ENCODE results near the gene WNT9B.

WNT9B gene

DNA sequence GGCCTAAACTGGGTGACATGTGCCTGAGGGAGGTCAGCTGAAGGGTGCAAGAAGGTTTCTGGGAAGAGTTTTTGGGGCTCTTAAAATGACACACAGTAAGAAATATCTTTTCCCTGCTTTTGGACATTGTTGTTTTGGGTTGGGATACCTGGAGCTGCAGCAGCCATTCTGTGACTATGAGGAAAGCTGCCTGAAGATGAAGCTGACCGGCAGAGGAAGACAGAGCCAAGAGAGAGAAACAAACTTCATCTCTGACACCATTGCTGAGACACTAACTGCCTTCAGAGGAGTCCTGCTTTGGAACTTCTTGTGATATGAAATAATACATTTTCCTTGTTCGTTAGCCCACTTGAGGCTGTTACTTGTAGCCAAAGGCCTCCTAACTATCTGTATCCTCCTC is 24.1 kb upstream of the WNT9B start:
- TF ChIP-seq, protein P1, sequence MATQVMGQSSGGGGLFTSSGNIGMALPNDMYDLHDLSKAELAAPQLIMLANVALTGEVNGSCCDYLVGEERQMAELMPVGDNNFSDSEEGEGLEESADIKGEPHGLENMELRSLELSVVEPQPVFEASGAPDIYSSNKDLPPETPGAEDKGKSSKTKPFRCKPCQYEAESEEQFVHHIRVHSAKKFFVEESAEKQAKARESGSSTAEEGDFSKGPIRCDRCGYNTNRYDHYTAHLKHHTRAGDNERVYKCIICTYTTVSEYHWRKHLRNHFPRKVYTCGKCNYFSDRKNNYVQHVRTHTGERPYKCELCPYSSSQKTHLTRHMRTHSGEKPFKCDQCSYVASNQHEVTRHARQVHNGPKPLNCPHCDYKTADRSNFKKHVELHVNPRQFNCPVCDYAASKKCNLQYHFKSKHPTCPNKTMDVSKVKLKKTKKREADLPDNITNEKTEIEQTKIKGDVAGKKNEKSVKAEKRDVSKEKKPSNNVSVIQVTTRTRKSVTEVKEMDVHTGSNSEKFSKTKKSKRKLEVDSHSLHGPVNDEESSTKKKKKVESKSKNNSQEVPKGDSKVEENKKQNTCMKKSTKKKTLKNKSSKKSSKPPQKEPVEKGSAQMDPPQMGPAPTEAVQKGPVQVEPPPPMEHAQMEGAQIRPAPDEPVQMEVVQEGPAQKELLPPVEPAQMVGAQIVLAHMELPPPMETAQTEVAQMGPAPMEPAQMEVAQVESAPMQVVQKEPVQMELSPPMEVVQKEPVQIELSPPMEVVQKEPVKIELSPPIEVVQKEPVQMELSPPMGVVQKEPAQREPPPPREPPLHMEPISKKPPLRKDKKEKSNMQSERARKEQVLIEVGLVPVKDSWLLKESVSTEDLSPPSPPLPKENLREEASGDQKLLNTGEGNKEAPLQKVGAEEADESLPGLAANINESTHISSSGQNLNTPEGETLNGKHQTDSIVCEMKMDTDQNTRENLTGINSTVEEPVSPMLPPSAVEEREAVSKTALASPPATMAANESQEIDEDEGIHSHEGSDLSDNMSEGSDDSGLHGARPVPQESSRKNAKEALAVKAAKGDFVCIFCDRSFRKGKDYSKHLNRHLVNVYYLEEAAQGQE (IDR thresholded peaks at IDR 0.05; ENCODE audit: low read depth): no peak
- TF ChIP-seq CREB1 (IDR thresholded peaks at IDR 0.05; ENCODE audit: low read depth): no peak
- TF ChIP-seq YY1 (IDR thresholded peaks at IDR 0.05; ENCODE audit: low read depth): no peak
- TF ChIP-seq NFIC (IDR thresholded peaks at IDR 0.05): no peak
- no peak for TF ChIP-seq CEBPB (IDR thresholded peaks at IDR 0.05)
- TF ChIP-seq ZBTB7A (IDR thresholded peaks at IDR 0.05; ENCODE audit: low read depth): no peak
- TF ChIP-seq FOXM1 (IDR thresholded peaks at IDR 0.05; ENCODE audit: borderline replicate concordance, low read depth): no peak
- TF ChIP-seq EP300 (IDR thresholded peaks at IDR 0.05; ENCODE audit: borderline replicate concordance): no peak
- no peak for TF ChIP-seq EGR1 (IDR thresholded peaks at IDR 0.05)
- no peak for TF ChIP-seq RAD21 (IDR thresholded peaks at IDR 0.05; ENCODE audit: low read depth)
- TF ChIP-seq TAF1 (IDR thresholded peaks at IDR 0.05; ENCODE audit: low read depth): no peak
- no peak for TF ChIP-seq TCF12 (IDR thresholded peaks at IDR 0.05; ENCODE audit: low read depth)
- TF ChIP-seq TEAD4 (IDR thresholded peaks at IDR 0.05): no peak
- TF ChIP-seq MAX (IDR thresholded peaks at IDR 0.05): no peak
- no peak for TF ChIP-seq USF1 (IDR thresholded peaks at IDR 0.05)

GRCh38 chr17:46831573-46832330 is 19.6 kb upstream of the WNT9B start:
- no peak for TF ChIP-seq YY1 (IDR thresholded peaks at IDR 0.05; ENCODE audit: low read depth)
- TF ChIP-seq, protein P1 (IDR thresholded peaks at IDR 0.05; ENCODE audit: low read depth): no peak
- no peak for TF ChIP-seq RAD21 (IDR thresholded peaks at IDR 0.05; ENCODE audit: low read depth)
- TF ChIP-seq EP300 (IDR thresholded peaks at IDR 0.05; ENCODE audit: borderline replicate concordance): no peak
- no peak for TF ChIP-seq FOXM1 (IDR thresholded peaks at IDR 0.05; ENCODE audit: borderline replicate concordance, low read depth)
- TF ChIP-seq EGR1 (IDR thresholded peaks at IDR 0.05): no peak
- no peak for TF ChIP-seq TCF12 (IDR thresholded peaks at IDR 0.05; ENCODE audit: low read depth)
- TF ChIP-seq TEAD4 (IDR thresholded peaks at IDR 0.05): no peak
- no peak for TF ChIP-seq MAX (IDR thresholded peaks at IDR 0.05)
- no peak for TF ChIP-seq ZBTB7A (IDR thresholded peaks at IDR 0.05; ENCODE audit: low read depth)
- no peak for TF ChIP-seq CREB1 (IDR thresholded peaks at IDR 0.05; ENCODE audit: low read depth)
- no peak for TF ChIP-seq USF1 (IDR thresholded peaks at IDR 0.05)
- TF ChIP-seq CEBPB (IDR thresholded peaks at IDR 0.05): no peak
- no peak for TF ChIP-seq NFIC (IDR thresholded peaks at IDR 0.05)
- TF ChIP-seq TAF1 (IDR thresholded peaks at IDR 0.05; ENCODE audit: low read depth): no peak

GRCh38 chr17:46832331-46832821 is 19.0 kb upstream of the WNT9B start:
- TF ChIP-seq TAF1 (IDR thresholded peaks at IDR 0.05; ENCODE audit: low read depth) (no peak), ZBTB7A (IDR thresholded peaks at IDR 0.05; ENCODE audit: low read depth) (no peak), MAX (IDR thresholded peaks at IDR 0.05) (no peak), TEAD4 (IDR thresholded peaks at IDR 0.05) (no peak), NFIC (IDR thresholded peaks at IDR 0.05) (no peak), YY1 (IDR thresholded peaks at IDR 0.05; ENCODE audit: low read depth) (no peak), FOXM1 (IDR thresholded peaks at IDR 0.05; ENCODE audit: borderline replicate concordance, low read depth) (no peak), CEBPB (IDR thresholded peaks at IDR 0.05) (no peak), CREB1 (IDR thresholded peaks at IDR 0.05; ENCODE audit: low read depth) (no peak), USF1 (IDR thresholded peaks at IDR 0.05) (no peak), EGR1 (IDR thresholded peaks at IDR 0.05) (no peak), TCF12 (IDR thresholded peaks at IDR 0.05; ENCODE audit: low read depth) (no peak), RAD21 (IDR thresholded peaks at IDR 0.05; ENCODE audit: low read depth) (no peak), EP300 (IDR thresholded peaks at IDR 0.05; ENCODE audit: borderline replicate concordance) (no peak)
- TF ChIP-seq, protein P1 (IDR thresholded peaks at IDR 0.05; ENCODE audit: low read depth): no peak

All from Ishikawa (cell line).